Measurements from ENCODE around the gene TYRO3. TPM values are rescaled to one million over a fixed set of nuclear protein-coding genes. Genes with fewer than 3 reads are reported as not detected.

Gene TYRO3
- total and polyA plus RNA-seq, 9 donors, result 37.7 to 265 (median 109) TPM

GRCh38 chr15:41554915-41555314, 4.1 kb upstream of the TYRO3 start:
- no peak for TF ChIP-seq EP300 (IDR thresholded peaks at IDR 0.05)
- no peak for TF ChIP-seq CTCF (IDR thresholded peaks at IDR 0.05)
- no peak for TF ChIP-seq POLR2A (IDR thresholded peaks at IDR 0.05)
- H3K27ac ChIP-seq, result no peak overlapping the region
- no peaks in the 10 kb centered on the region for H3K27me3 ChIP-seq
- 86 to 91% (median 87%) methylated on average over 3 of the region's 3 CpGs for WGBS, 3 donors
- intact Hi-C loops (cut with DNase I), result loop anchor here (5.0 to 10.0 kb wide), 5 partner anchors 47 to 350 kb away; partner anchors contain the start of gene MGA (in 1 of the 4)
- H3K36me3 ChIP-seq, result no peaks in the 10 kb centered on the region
- DNase-seq, result no peak
- no peak overlapping the region for H3K4me3 ChIP-seq
- H3K4me1 ChIP-seq (ENCODE audit: insufficient read depth), result peaks cover 3% of the 10 kb centered on the region
- H3K9me3 ChIP-seq, result no peaks in the 10 kb centered on the region

GRCh38 chr15:41556677-41557076, 2.3 kb upstream of the TYRO3 start:
- no peak for DNase-seq
- Histone ChIP-seq H3K27me3 (no peaks in the 10 kb centered on the region), H3K9me3 (no peaks in the 10 kb centered on the region), H3K4me3 (no peak overlapping the region), H3K27ac (no peak overlapping the region), H3K36me3 (no peaks in the 10 kb centered on the region), H3K4me1 (ENCODE audit: insufficient read depth) (peaks cover 18% of the 10 kb centered on the region)
- intact Hi-C loops (cut with DNase I), result loop anchor here (2.0 to 10.0 kb wide), 6 partner anchors 46 to 348 kb away; partner anchors contain the start of gene MGA (in 1 of the 4)
- TF ChIP-seq CTCF (IDR thresholded peaks at IDR 0.05) (no peak), EP300 (IDR thresholded peaks at IDR 0.05) (no peak), POLR2A (IDR thresholded peaks at IDR 0.05) (no peak)
- WGBS, 3 donors, result 88 to 92% (median 89%) methylated on average over 5 of the region's 5 CpGs

- Histone ChIP-seq H3K27me3 (no peaks in the 10 kb centered on the region), H3K4me1 (ENCODE audit: insufficient read depth) (peaks cover 22% of the 10 kb centered on the region), H3K4me3 (peak overlapping the region; percentile 47), H3K36me3 (no peaks in the 10 kb centered on the region), H3K9me3 (no peaks in the 10 kb centered on the region), H3K27ac (peak overlapping the region; percentile 78 to 83)
- TF ChIP-seq CTCF (IDR thresholded peaks at IDR 0.05), result peak; percentile 76 to 81 (median 79)
- TF ChIP-seq POLR2A (IDR thresholded peaks at IDR 0.05), result no peak
- WGBS, 3 donors, result 3 to 9% (median 5%) methylated on average over 7 of the region's 7 CpGs
- intact Hi-C loops (cut with DNase I), result loop anchor here (2.0 to 10.0 kb wide), 6 partner anchors 44 to 347 kb away; partner anchors contain the start of gene MGA (in 1 of the 4)
- peak; percentile 81 to 90 (median 83) for DNase-seq
Observed at GRCh38 chr15:41557673-41558399, 1.2 kb upstream of the TYRO3 start.

GRCh38 chr15:41559239-41559782, 299 bp downstream of the TYRO3 start:
- intact Hi-C loops (cut with DNase I), result loop anchor here (5.0 to 10.0 kb wide), 5 partner anchors 43 to 345 kb away; partner anchors contain the start of gene MGA (in 1 of the 4)
- H3K4me3 ChIP-seq, result peak overlapping the region; percentile 47
- H3K9me3 ChIP-seq, result no peaks in the 10 kb centered on the region
- H3K36me3 ChIP-seq, result no peaks in the 10 kb centered on the region
- WGBS, 3 donors, result 0 to 2% (median 1%) methylated on average over 15 to 60 of the region's 60 CpGs
- peak overlapping the region; percentile 78 to 83 for H3K27ac ChIP-seq
- DNase-seq, result peak in 3 of 5 donors; percentile 50 to 76 (median 50)
- TF ChIP-seq CTCF (IDR thresholded peaks at IDR 0.05) (no peak), EP300 (IDR thresholded peaks at IDR 0.05) (no peak), POLR2A (IDR thresholded peaks at IDR 0.05) (no peak)
- peaks cover 32% of the 10 kb centered on the region for H3K4me1 ChIP-seq (ENCODE audit: insufficient read depth)
- no peaks in the 10 kb centered on the region for H3K27me3 ChIP-seq
